ENCODE data around the gene AGTRAP.

AGTRAP gene

GRCh38 chr1:11735531-11735853, 444 bp upstream of the AGTRAP start:
- no peak for DNase-seq (ENCODE audit: low read depth)

- peak; percentile 13 for DNase-seq (ENCODE audit: low read depth)
These were observed 1.1 kb downstream of the AGTRAP start for GRCh38 chr1:11736746-11737639.

GRCh38 chr1:11738096-11738495, 2.2 kb downstream of the AGTRAP start:
- no peak for DNase-seq (ENCODE audit: low read depth)

- DNase-seq (ENCODE audit: low read depth): no peak
These were observed 2.8 kb downstream of the AGTRAP start for GRCh38 chr1:11738783-11739182.

GRCh38 chr1:11740258-11741192, 4.6 kb downstream of the AGTRAP start:
- DNase-seq (ENCODE audit: low read depth): peak; percentile 22

GRCh38 chr1:11741482-11741881, 5.5 kb downstream of the AGTRAP start:
- no peak for DNase-seq (ENCODE audit: low read depth)

GRCh38 chr1:11741919-11742558, 6.1 kb downstream of the AGTRAP start:
- no peak for DNase-seq (ENCODE audit: low read depth)

- DNase-seq (ENCODE audit: low read depth): no peak
These were observed 8.4 kb downstream of the AGTRAP start for GRCh38 chr1:11744287-11744686.

GRCh38 chr1:11746092-11746491, 10.2 kb downstream of the AGTRAP start:
- no peak for DNase-seq (ENCODE audit: low read depth)

GRCh38 chr1:11746795-11747487, 11.0 kb downstream of the AGTRAP start:
- no peak for DNase-seq (ENCODE audit: low read depth)

- DNase-seq (ENCODE audit: low read depth): no peak
These were observed 12.6 kb downstream of the AGTRAP start for GRCh38 chr1:11748294-11749202.

GRCh38 chr1:11749203-11749689, 13.3 kb downstream of the AGTRAP start:
- DNase-seq (ENCODE audit: low read depth): peak; percentile 17

GRCh38 chr1:11749996-11750395, 14.1 kb downstream of the AGTRAP start:
- no peak for DNase-seq (ENCODE audit: low read depth)

- no peak for DNase-seq (ENCODE audit: low read depth)
These were observed 15.2 kb downstream of the AGTRAP start for GRCh38 chr1:11751087-11751486.

GRCh38 chr1:11752359-11753088, 16.6 kb downstream of the AGTRAP start:
- DNase-seq (ENCODE audit: low read depth): no peak

GRCh38 chr1:11753555-11754208, 17.7 kb downstream of the AGTRAP start:
- DNase-seq (ENCODE audit: low read depth): no peak

GRCh38 chr1:11757047-11757446, 21.1 kb downstream of the AGTRAP start:
- DNase-seq (ENCODE audit: low read depth): no peak

- no peak for DNase-seq (ENCODE audit: low read depth)
These were observed 23.9 kb downstream of the AGTRAP start for GRCh38 chr1:11759791-11760190.

- no peak for DNase-seq (ENCODE audit: low read depth)
These were observed 25.3 kb downstream of the AGTRAP start for GRCh38 chr1:11761285-11761684.

All from activated gamma-delta T cell treated with anti-CD3 and anti-CD28 coated beads, Interleukin-2, amount 50 U/mL, for 16 hours (primary cell).